ENCODE measurements around the gene CDK14.
A peak's percentile ranks its signal among the peaks of the same experiment; 100 is the strongest.

The CDK14 gene

DNA sequence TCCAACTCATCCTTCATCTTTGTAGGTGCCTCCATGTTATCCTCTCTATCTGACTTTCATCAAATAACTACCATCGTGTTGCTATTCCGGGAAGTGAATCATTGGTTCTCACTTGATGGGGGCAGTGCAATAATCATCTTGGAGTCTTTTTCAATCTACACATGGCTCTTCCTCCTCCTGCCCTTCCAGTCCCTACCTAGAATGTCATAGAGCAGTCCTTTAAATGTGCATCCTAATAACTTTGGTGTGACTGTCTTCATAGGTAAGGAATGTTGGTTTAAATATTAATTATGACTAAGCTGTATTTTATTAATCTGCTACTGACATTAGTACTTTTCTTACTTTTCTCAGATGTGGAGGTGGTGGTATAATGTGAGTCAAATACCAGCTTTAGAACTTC lies 8.4 kb upstream of the CDK14 start:
- Histone ChIP-seq H3K4me1 (ENCODE audit: control insufficient read depth in 1 of 2, insufficient read depth in 2 of 2, low read length in 2 of 2) (no peaks in the 10 kb centered on the region), H3K14ac (ENCODE audit: low read length) (no peak overlapping the region), H3K4me2 (ENCODE audit: low read length) (no peak overlapping the region), H3K9ac (ENCODE audit: low read length) (no peak overlapping the region), H3K4me3 (ENCODE audit: low read depth, low read length) (no peak overlapping the region), H2BK12ac (ENCODE audit: low read length) (no peak overlapping the region), H3K27me3 (ENCODE audit: insufficient read depth, low read length) (no peaks in the 10 kb centered on the region), H2BK120ac (ENCODE audit: insufficient read depth, low read length, poor library complexity) (no peak overlapping the region), H4K12ac (ENCODE audit: low read depth, low read length) (no peak overlapping the region), H4K8ac (ENCODE audit: low read depth, low read length) (no peak overlapping the region), H3K18ac (ENCODE audit: low read length) (no peak overlapping the region), H3K4ac (ENCODE audit: low read depth, low read length) (no peak overlapping the region), H3K79me2 (ENCODE audit: control insufficient read depth, insufficient read depth, low read length, poor library complexity) (no peaks in the 10 kb centered on the region), H2AK5ac (ENCODE audit: low read length) (no peak overlapping the region), H3K9me3 (ENCODE audit: insufficient read depth, low read depth, low read length) (no peaks in the 10 kb centered on the region), H2AFZ (ENCODE audit: insufficient read depth, low read length, poor library complexity) (no peak overlapping the region), H3K36me3 (ENCODE audit: control insufficient read depth in 1 of 2, insufficient read depth in 2 of 2, low read length in 2 of 2) (no peaks in the 10 kb centered on the region), H3K23ac (ENCODE audit: low read length) (no peak overlapping the region), H3K27ac (ENCODE audit: low read depth, low read length) (no peak overlapping the region), H4K91ac (ENCODE audit: low read depth, low read length) (no peak overlapping the region), H3K79me1 (ENCODE audit: low read length) (no peaks in the 10 kb centered on the region), H2BK5ac (ENCODE audit: low read depth, low read length, poor library complexity) (no peak overlapping the region)
- WGBS (ENCODE audit: extremely low coverage, insufficient coverage, insufficient read length) = no CpG with 5 or more reads among the region's 2 CpGs
- DNase-seq = peak; percentile 42 to 84

DNA sequence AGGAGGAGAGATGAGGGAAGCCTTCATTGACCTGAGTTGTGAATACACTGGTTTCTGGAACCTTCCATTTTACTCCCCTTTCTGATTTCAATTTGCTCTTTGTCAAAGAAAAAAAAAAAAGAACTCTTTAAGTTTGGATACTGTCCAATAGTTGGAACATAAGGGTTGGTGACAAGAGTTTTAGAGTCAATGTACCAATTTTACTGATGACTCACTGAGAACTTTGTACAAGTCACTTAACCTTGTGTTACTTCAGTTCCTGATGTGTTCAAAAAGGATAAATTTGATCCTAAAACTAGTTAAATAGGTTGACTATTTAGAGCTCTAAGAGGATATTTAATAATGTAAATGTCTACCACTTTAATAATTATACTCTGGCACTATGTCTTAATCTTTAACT lies 4.1 kb upstream of the CDK14 start:
- no peak overlapping the region for H3K4me3 ChIP-seq (ENCODE audit: low read depth, low read length)
- no peak overlapping the region for H3K18ac ChIP-seq (ENCODE audit: low read length)
- H3K14ac ChIP-seq (ENCODE audit: low read length) = no peak overlapping the region
- H3K4me1 ChIP-seq (ENCODE audit: control insufficient read depth in 1 of 2, insufficient read depth in 2 of 2, low read length in 2 of 2) = no peaks in the 10 kb centered on the region
- H3K9ac ChIP-seq (ENCODE audit: low read length) = no peak overlapping the region
- peaks cover 8% of the 10 kb centered on the region for H3K79me1 ChIP-seq (ENCODE audit: low read length)
- no peak overlapping the region for H2BK12ac ChIP-seq (ENCODE audit: low read length)
- H3K36me3 ChIP-seq (ENCODE audit: control insufficient read depth in 1 of 2, insufficient read depth in 2 of 2, low read length in 2 of 2) = no peaks in the 10 kb centered on the region
- H4K8ac ChIP-seq (ENCODE audit: low read depth, low read length) = no peak overlapping the region
- H3K9me3 ChIP-seq (ENCODE audit: insufficient read depth, low read depth, low read length) = no peaks in the 10 kb centered on the region
- no peak overlapping the region for H2AFZ ChIP-seq (ENCODE audit: insufficient read depth, low read length, poor library complexity)
- no peak overlapping the region for H3K27ac ChIP-seq (ENCODE audit: low read depth, low read length)
- no peaks in the 10 kb centered on the region for H3K27me3 ChIP-seq (ENCODE audit: insufficient read depth, low read length)
- no peak overlapping the region for H4K12ac ChIP-seq (ENCODE audit: low read depth, low read length)
- no peak overlapping the region for H2BK5ac ChIP-seq (ENCODE audit: low read depth, low read length, poor library complexity)
- H3K4me2 ChIP-seq (ENCODE audit: low read length) = no peak overlapping the region
- no peak for DNase-seq
- H3K4ac ChIP-seq (ENCODE audit: low read depth, low read length) = no peak overlapping the region
- H3K23ac ChIP-seq (ENCODE audit: low read length) = no peak overlapping the region
- H2AK5ac ChIP-seq (ENCODE audit: low read length) = no peak overlapping the region
- no peak overlapping the region for H2BK120ac ChIP-seq (ENCODE audit: insufficient read depth, low read length, poor library complexity)
- H4K91ac ChIP-seq (ENCODE audit: low read depth, low read length) = no peak overlapping the region
- H3K79me2 ChIP-seq (ENCODE audit: control insufficient read depth, insufficient read depth, low read length, poor library complexity) = peaks cover 8% of the 10 kb centered on the region

DNA sequence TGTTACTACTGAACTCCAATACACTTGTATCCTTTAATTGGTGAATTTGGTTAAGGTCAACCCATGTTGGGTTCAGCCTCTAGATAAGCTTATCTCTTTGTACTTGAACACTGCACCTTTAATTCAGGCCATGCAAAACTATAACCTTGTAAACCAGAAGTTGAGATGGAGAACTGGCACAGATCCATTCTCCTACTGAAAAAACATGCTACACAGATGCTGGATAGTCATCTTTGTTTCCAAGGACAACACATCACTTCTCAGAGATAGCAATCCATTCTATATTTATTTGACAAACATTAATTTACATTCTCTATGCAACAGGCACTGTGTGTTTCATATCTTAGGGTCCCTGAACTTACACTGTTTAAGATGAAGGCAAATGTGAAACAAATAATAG lies 2.9 kb upstream of the CDK14 start:
- Histone ChIP-seq H3K79me2 (ENCODE audit: control insufficient read depth, insufficient read depth, low read length, poor library complexity) (peaks cover 8% of the 10 kb centered on the region), H3K14ac (ENCODE audit: low read length) (no peak overlapping the region), H4K91ac (ENCODE audit: low read depth, low read length) (no peak overlapping the region), H2AFZ (ENCODE audit: insufficient read depth, low read length, poor library complexity) (no peak overlapping the region), H2BK5ac (ENCODE audit: low read depth, low read length, poor library complexity) (no peak overlapping the region), H3K4me3 (ENCODE audit: low read depth, low read length) (no peak overlapping the region), H3K27me3 (ENCODE audit: insufficient read depth, low read length) (no peaks in the 10 kb centered on the region), H4K12ac (ENCODE audit: low read depth, low read length) (no peak overlapping the region), H4K8ac (ENCODE audit: low read depth, low read length) (no peak overlapping the region), H3K4ac (ENCODE audit: low read depth, low read length) (no peak overlapping the region), H3K4me2 (ENCODE audit: low read length) (no peak overlapping the region), H3K79me1 (ENCODE audit: low read length) (peaks cover 8% of the 10 kb centered on the region), H3K4me1 (ENCODE audit: control insufficient read depth in 1 of 2, insufficient read depth in 2 of 2, low read length in 2 of 2) (no peaks in the 10 kb centered on the region), H3K23ac (ENCODE audit: low read length) (no peak overlapping the region), H2AK5ac (ENCODE audit: low read length) (no peak overlapping the region), H3K9me3 (ENCODE audit: insufficient read depth, low read depth, low read length) (no peaks in the 10 kb centered on the region), H3K18ac (ENCODE audit: low read length) (no peak overlapping the region), H3K9ac (ENCODE audit: low read length) (no peak overlapping the region), H2BK120ac (ENCODE audit: insufficient read depth, low read length, poor library complexity) (no peak overlapping the region), H3K27ac (ENCODE audit: low read depth, low read length) (no peak overlapping the region), H2BK12ac (ENCODE audit: low read length) (no peak overlapping the region), H3K36me3 (ENCODE audit: control insufficient read depth in 1 of 2, insufficient read depth in 2 of 2, low read length in 2 of 2) (no peaks in the 10 kb centered on the region)
- no peak for DNase-seq

DNA sequence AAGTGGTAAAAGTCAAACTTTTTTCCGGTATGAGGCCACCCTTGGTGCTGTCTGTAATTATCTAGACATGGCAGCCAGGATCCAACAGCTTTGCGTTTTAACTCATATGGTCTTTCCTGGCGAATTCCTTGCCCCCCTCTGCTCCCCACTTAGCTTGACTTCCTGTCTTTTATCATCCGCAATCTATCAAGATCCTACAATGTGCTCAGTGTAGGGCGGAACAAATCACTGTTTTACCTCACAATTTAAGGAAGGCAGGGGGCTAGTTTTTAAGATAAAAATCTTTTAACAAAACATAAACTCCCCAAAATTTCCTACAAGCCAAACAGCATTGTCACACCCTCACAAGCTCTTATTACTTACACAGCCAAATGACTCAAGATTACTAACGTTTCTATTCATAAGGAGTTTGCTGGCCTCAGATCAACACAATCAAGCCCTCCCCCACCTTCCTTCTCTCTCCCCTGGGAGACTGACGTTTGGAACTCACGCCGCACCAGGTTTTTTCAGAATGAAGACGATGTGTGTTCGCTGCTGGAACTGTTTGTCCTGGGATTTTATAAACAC lies 1.3 kb upstream of the CDK14 start:
- Histone ChIP-seq H3K79me1 (ENCODE audit: low read length) (peaks cover 8% of the 10 kb centered on the region), H3K4me2 (ENCODE audit: low read length) (peak overlapping the region; percentile 5)

More for the DNA sequence above, 1.3 kb upstream of the CDK14 start:
- no peak overlapping the region for H4K91ac ChIP-seq (ENCODE audit: low read depth, low read length)
- H3K23ac ChIP-seq (ENCODE audit: low read length) = no peak overlapping the region
- no peak overlapping the region for H2BK5ac ChIP-seq (ENCODE audit: low read depth, low read length, poor library complexity)
- no peaks in the 10 kb centered on the region for H3K9me3 ChIP-seq (ENCODE audit: insufficient read depth, low read depth, low read length)
- H3K36me3 ChIP-seq (ENCODE audit: control insufficient read depth in 1 of 2, insufficient read depth in 2 of 2, low read length in 2 of 2) = no peaks in the 10 kb centered on the region
- H2BK120ac ChIP-seq (ENCODE audit: insufficient read depth, low read length, poor library complexity) = no peak overlapping the region
- H3K9ac ChIP-seq (ENCODE audit: low read length) = no peak overlapping the region
- no peaks in the 10 kb centered on the region for H3K4me1 ChIP-seq (ENCODE audit: control insufficient read depth in 1 of 2, insufficient read depth in 2 of 2, low read length in 2 of 2)
- no peaks in the 10 kb centered on the region for H3K27me3 ChIP-seq (ENCODE audit: insufficient read depth, low read length)
- WGBS (ENCODE audit: extremely low coverage, insufficient coverage, insufficient read length) = no CpG with 5 or more reads among the region's 11 CpGs
- H3K27ac ChIP-seq (ENCODE audit: low read depth, low read length) = no peak overlapping the region
- no peak overlapping the region for H3K4me3 ChIP-seq (ENCODE audit: low read depth, low read length)
- no peak overlapping the region for H4K8ac ChIP-seq (ENCODE audit: low read depth, low read length)
- H3K4ac ChIP-seq (ENCODE audit: low read depth, low read length) = no peak overlapping the region
- no peak overlapping the region for H2BK12ac ChIP-seq (ENCODE audit: low read length)
- H2AK5ac ChIP-seq (ENCODE audit: low read length) = no peak overlapping the region
- no peak overlapping the region for H4K12ac ChIP-seq (ENCODE audit: low read depth, low read length)
- peaks cover 8% of the 10 kb centered on the region for H3K79me2 ChIP-seq (ENCODE audit: control insufficient read depth, insufficient read depth, low read length, poor library complexity)
- DNase-seq = no peak
- H3K18ac ChIP-seq (ENCODE audit: low read length) = no peak overlapping the region
- no peak overlapping the region for H2AFZ ChIP-seq (ENCODE audit: insufficient read depth, low read length, poor library complexity)
- no peak overlapping the region for H3K14ac ChIP-seq (ENCODE audit: low read length)
